B cell (primary cell): ENCODE results near the gene PRKAG2.

Experiments used
- EZH2 ChIP-seq: IDR thresholded peaks from 2 replicates; pipeline ENCODE4 v1.6.1; 2012; ENCODE audit warnings: borderline replicate concordance, low read depth, mild to moderate bottlenecking, moderate library complexity, low read length; ENCODE audit not compliant: insufficient read depth, poor library complexity, severe bottlenecking
- TF ChIP-seq, protein P1 (sequence below): fragments of 200-600 bp; IDR thresholded peaks from one replicate; pipeline ENCODE4 v1.8.0; 2022; ENCODE audit warnings: antibody characterized with exemption, mild to moderate bottlenecking

DNA sequence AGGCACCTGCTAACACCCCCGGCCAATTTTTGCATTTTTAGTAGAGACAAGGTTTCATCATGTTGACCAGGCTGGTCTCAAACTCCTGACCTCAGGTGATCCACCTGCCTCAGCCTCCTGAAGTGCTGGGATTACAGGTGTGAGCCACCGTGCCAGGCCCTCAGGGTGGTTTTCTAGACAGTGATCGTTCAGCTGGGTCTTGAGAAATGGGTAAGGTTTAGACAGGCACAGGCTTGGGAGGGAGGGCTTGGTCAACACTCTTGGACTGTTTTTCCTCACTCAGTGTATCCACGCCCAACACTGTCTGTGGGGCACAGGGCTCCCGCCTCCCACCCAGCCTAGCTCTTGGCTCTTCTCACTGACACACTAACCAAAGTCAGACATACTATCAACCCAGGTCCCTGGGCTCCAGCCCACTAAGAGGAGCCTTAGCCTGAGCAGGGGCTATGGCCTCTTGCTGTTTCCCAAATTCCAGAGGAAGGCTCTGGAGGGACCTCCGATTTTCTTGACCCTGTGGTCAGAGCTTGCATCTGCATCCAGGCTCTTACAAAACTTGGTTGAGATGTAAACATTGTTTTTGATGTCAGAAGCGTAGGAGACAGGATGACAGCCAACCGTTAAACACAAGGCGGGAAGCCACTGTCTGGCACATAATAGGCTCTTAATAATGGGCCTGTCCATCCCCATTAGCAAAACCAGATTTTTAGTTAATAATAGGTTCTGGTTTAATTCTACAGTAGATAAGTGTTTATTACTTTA lies 143.9 kb downstream of the PRKAG2 start:
- TF ChIP-seq, protein P1, sequence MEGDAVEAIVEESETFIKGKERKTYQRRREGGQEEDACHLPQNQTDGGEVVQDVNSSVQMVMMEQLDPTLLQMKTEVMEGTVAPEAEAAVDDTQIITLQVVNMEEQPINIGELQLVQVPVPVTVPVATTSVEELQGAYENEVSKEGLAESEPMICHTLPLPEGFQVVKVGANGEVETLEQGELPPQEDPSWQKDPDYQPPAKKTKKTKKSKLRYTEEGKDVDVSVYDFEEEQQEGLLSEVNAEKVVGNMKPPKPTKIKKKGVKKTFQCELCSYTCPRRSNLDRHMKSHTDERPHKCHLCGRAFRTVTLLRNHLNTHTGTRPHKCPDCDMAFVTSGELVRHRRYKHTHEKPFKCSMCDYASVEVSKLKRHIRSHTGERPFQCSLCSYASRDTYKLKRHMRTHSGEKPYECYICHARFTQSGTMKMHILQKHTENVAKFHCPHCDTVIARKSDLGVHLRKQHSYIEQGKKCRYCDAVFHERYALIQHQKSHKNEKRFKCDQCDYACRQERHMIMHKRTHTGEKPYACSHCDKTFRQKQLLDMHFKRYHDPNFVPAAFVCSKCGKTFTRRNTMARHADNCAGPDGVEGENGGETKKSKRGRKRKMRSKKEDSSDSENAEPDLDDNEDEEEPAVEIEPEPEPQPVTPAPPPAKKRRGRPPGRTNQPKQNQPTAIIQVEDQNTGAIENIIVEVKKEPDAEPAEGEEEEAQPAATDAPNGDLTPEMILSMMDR, result no peak
- TF ChIP-seq EZH2, result no peak
